Astrocyte of the spinal cord (primary cell): ENCODE data around the gene LINC00305.

Source experiments
- DNase-seq: peaks from one replicate; pipeline ENCODE4 v3.0.0; 2011; ENCODE audit warnings: low read depth, low spot score
- H3K4me3 ChIP-seq: 2 replicates; pipeline ENCODE4 v1.5.1; 2011; ENCODE audit warnings: low read depth, mild to moderate bottlenecking, low read length, moderate library complexity
- CTCF ChIP-seq: IDR thresholded peaks from 2 replicates; pipeline ENCODE4 v1.5.1; 2012; ENCODE audit warnings: low read depth, mild to moderate bottlenecking, low read length, inconsistent platforms
- in situ Hi-C: cut with HindIII; loops from 2 replicates; pipeline ENCODE4 v1.10.0; 2017; ENCODE audit warnings: low sequenced_read_pairs

The LINC00305 gene

DNA sequence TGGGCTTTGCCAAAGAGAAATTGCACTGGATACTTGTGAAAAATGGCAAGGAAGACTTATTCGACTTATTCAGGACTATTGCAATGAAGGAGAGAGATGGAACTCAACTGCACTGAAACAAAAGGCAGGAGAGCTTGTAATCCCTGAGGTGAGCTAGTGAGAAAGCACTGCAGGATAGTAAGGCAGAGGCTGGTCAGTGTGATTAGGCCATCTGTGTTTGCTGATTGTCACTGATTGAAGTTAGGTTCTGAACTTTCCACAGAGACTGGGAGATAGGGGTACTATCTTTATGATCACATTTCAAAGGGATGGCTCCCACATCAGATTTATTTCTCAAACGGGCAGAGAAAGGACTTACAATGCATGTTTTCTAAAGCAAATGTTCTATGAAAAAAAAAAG lies 96.1 kb downstream of the LINC00305 start:
- in situ Hi-C loops = no loop called here
- no peak for DNase-seq
- no peak for TF ChIP-seq CTCF
- no peak overlapping the region for H3K4me3 ChIP-seq

- no peak for DNase-seq
- TF ChIP-seq CTCF = no peak
- H3K4me3 ChIP-seq = no peak overlapping the region
- in situ Hi-C loops = no loop called here
Observed at GRCh38 chr18:64044616-64045015, 104.3 kb downstream of the LINC00305 start.

DNA sequence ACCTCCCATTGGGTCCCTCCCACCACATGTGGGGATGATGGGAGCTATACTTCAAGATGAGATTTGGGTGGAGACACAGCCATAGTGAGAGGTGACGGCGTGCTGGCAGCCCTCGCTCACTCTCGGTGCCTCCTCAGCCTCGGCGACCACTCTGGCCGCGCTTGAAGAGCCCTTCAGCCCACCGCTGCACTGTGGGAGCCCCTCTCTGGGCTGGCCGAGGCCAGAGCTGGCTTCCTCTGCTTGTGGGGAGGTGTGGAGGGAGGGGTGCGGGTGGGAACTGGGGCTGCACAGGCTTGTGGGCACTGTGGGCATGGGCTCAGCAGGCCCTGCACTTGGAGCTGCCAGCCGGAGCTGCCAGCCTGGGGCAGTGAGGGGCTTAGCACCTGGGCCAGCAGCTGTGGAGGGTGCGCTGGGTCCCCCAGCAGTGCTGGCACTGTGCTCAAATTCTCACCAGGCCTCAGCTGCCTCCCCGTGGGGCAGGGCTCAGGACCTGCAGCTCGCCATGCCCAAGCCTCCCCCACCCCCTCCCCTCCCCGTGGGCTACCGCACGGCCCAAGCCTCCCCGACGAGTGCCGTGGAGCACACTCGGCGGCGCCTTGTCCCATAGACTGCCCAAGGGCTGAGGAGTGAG lies 106.0 kb downstream of the LINC00305 start:
- in situ Hi-C loops = no loop called here
- H3K4me3 ChIP-seq = no peak overlapping the region
- DNase-seq = no peak
- no peak for TF ChIP-seq CTCF

DNA sequence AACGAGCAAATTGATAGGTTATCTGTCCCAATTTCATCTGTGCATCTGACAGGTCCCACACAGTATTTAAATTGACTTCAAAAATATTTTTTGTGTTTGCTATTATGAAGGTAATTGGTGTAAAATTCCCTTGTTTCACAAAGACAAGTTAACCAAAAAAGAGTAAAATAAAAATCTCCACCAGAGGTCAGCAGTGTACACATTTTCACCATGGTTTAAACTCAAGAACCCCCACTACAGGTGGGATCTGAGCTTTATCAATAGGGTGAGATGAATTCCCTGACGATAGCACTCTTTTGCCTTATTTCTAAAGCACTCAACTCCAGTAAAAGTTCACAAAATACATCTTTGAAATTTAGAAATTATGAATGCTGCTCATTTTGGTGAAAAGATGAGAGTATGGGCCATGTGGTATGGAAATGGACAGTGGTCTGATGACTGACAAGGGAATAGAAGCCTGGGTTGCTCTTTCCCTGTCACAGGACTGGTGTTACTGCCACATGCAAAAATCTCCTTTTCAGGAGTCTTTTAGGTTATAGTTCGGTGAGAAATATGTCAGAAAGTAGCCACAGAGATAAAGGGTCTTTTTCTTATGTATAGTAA lies 111.0 kb downstream of the LINC00305 start:
- DNase-seq = peak; percentile 49
- H3K4me3 ChIP-seq = no peak overlapping the region
- TF ChIP-seq CTCF = peak; percentile 44
- in situ Hi-C loops = no loop called here

DNA sequence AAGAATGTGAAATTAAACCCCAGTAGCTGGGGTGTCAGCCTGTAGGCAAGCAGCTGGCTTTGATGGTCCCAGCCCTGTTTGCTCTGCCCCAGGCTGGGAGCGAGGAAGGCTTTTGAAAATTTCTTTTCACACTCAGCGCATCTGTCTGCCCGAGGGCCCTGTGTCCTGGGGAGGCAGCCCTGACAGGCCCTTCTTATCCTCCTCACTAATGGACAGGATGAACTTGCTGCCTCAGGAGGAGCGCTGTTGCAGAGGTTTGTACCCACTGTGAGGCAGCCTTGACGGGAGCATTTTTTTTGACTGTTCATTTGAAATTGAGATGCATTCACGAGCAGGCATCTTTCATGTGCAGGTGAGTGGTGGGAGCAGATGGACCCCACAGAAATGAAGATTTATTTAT lies 116.6 kb downstream of the LINC00305 start:
- no peak overlapping the region for H3K4me3 ChIP-seq
- no peak for DNase-seq
- no peak for TF ChIP-seq CTCF
- in situ Hi-C loops = no loop called here

GRCh38 chr18:64031411-64031810 lies 117.5 kb downstream of the LINC00305 start:
- in situ Hi-C loops = no loop called here
- H3K4me3 ChIP-seq = no peak overlapping the region
- DNase-seq = no peak
- no peak for TF ChIP-seq CTCF
